DOHH2 (cell line): ENCODE results near the gene NMRK1.
A peak's percentile ranks its signal among the peaks of the same experiment; 100 is the strongest.

Source experiments
- H3F3A ChIP-seq: fragments of 200-600 bp; sonication (generic), shearing (Covaris generic); 2 replicates; pipeline ENCODE4 v1.6.0; 2016; ENCODE audit warnings: antibody characterized with exemption, mild to moderate bottlenecking; ENCODE audit not compliant: control insufficient read depth, insufficient read depth
- H3K27ac ChIP-seq: fragments of 200-600 bp; sonication (generic); 2 replicates; pipeline ENCODE4 v1.5.1; 2014; ENCODE audit warnings: low read depth, mild to moderate bottlenecking, low read length, moderate library complexity
- H3K27me3 ChIP-seq: fragments of 200-600 bp; sonication (generic); 2 replicates; pipeline ENCODE4 v1.6.1; 2014; ENCODE audit warnings: mild to moderate bottlenecking, low read length, mixed read lengths; ENCODE audit not compliant: control insufficient read depth
- H3K36me3 ChIP-seq: fragments of 200-600 bp; sonication (generic); 2 replicates; pipeline ENCODE4 v1.6.1; 2014; ENCODE audit warnings: mild to moderate bottlenecking, low read length, moderate library complexity, mixed read lengths; ENCODE audit not compliant: control insufficient read depth
- H3K4me1 ChIP-seq: fragments of 200-600 bp; sonication (generic); 2 replicates; pipeline ENCODE4 v1.6.1; 2014; ENCODE audit warnings: mild to moderate bottlenecking, low read length, mixed read lengths; ENCODE audit not compliant: control insufficient read depth
- H3K4me2 ChIP-seq: fragments of 200-600 bp; sonication (generic); 2 replicates; pipeline ENCODE4 v1.6.0; 2014; ENCODE audit warnings: mild to moderate bottlenecking, low read length, moderate library complexity
- H3K4me3 ChIP-seq: fragments of 200-600 bp; sonication (generic); 2 replicates; pipeline ENCODE4 v1.5.1; 2014; ENCODE audit warnings: mild to moderate bottlenecking, low read length, mixed read lengths
- H3K79me2 ChIP-seq: fragments of 200-600 bp; sonication (generic); 2 replicates; pipeline ENCODE4 v1.6.1; 2014; ENCODE audit warnings: mild to moderate bottlenecking, low read length, mixed read lengths; ENCODE audit not compliant: control insufficient read depth
- H3K9me2 ChIP-seq: fragments of 200-600 bp; sonication (generic); replicated peaks from 2 replicates; pipeline ENCODE4 v1.6.1; 2014; ENCODE audit warnings: mild to moderate bottlenecking, low read length, mixed read lengths; ENCODE audit not compliant: control insufficient read depth
- H3K9me3 ChIP-seq: fragments of 200-600 bp; sonication (generic); 2 replicates; pipeline ENCODE4 v1.6.1; 2014; ENCODE audit warnings: antibody characterized with exemption, low read length, mixed read lengths; ENCODE audit not compliant: control insufficient read depth, insufficient read depth
- H4K20me1 ChIP-seq: fragments of 200-600 bp; sonication (generic); 2 replicates; pipeline ENCODE4 v1.6.0; 2014; ENCODE audit warnings: low read depth, mild to moderate bottlenecking, antibody characterized with exemption, low read length, moderate library complexity; ENCODE audit not compliant: control insufficient read depth, insufficient read depth
- EZH2phosphoT487 ChIP-seq: fragments of 200-600 bp; sonication (generic); IDR thresholded peaks from 2 replicates; pipeline ENCODE4 v1.6.1; 2017; ENCODE audit warnings: borderline replicate concordance, mild to moderate bottlenecking, antibody characterized with exemption, low read length, moderate library complexity, mixed read lengths
- TF ChIP-seq, protein P1 (sequence below): fragments of 200-600 bp; sonication (generic); IDR thresholded peaks from one replicate; pipeline ENCODE4 v1.5.1; 2014; ENCODE audit warnings: antibody characterized with exemption, mild to moderate bottlenecking, low read depth, low read length; ENCODE audit not compliant: poor library complexity, severe bottlenecking

The NMRK1 gene

DNA sequence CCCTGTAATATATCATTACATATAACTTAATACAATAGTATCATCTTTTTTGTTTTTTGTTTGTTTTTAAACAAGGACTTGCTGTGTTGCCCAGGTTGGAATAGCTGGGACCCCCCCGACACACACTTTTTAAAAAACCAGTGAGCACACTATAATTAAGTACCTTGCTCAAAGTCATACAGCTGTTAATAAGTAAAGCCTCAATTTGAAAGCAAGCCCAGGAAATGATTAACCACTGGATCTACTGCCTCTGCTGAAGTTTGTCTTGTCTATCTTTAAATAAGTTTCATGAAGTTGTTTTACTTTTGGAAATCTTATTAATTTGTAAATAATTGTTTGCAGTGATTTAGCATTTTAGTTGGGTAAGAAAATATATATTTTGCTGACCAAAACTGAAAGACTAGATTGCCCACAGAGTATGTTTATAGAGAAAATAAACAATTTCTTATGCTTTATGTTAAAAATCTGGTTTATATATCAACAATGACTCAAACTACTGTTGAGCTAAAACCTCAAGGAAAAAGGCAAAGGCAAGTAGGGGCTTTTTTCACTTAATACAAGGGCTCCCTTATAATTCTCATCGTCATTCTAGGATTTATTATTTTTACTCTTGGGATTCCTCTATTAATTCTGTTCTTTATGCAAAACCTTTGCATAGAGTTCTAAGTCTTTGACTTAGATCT is 54.0 kb downstream of the NMRK1 start:
- no peak overlapping the region for H3K4me2 ChIP-seq
- no peak overlapping the region for H3K27ac ChIP-seq
- no peaks in the 10 kb centered on the region for H3K36me3 ChIP-seq
- no peaks in the 10 kb centered on the region for H3K79me2 ChIP-seq
- TF ChIP-seq, protein P1, sequence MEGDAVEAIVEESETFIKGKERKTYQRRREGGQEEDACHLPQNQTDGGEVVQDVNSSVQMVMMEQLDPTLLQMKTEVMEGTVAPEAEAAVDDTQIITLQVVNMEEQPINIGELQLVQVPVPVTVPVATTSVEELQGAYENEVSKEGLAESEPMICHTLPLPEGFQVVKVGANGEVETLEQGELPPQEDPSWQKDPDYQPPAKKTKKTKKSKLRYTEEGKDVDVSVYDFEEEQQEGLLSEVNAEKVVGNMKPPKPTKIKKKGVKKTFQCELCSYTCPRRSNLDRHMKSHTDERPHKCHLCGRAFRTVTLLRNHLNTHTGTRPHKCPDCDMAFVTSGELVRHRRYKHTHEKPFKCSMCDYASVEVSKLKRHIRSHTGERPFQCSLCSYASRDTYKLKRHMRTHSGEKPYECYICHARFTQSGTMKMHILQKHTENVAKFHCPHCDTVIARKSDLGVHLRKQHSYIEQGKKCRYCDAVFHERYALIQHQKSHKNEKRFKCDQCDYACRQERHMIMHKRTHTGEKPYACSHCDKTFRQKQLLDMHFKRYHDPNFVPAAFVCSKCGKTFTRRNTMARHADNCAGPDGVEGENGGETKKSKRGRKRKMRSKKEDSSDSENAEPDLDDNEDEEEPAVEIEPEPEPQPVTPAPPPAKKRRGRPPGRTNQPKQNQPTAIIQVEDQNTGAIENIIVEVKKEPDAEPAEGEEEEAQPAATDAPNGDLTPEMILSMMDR, result no peak
- no peak for TF ChIP-seq EZH2phosphoT487
- peaks cover 2% of the 10 kb centered on the region for H3K4me1 ChIP-seq
- H3K27me3 ChIP-seq, result peaks cover 6% of the 10 kb centered on the region; the same call in 1 of the 2 replicates
- H3K9me3 ChIP-seq, result no peaks in the 10 kb centered on the region
- no peaks in the 10 kb centered on the region for H3F3A ChIP-seq
- no peaks in the 10 kb centered on the region for H4K20me1 ChIP-seq
- no peaks in the 10 kb centered on the region for H3K9me2 ChIP-seq
- no peak overlapping the region for H3K4me3 ChIP-seq

DNA sequence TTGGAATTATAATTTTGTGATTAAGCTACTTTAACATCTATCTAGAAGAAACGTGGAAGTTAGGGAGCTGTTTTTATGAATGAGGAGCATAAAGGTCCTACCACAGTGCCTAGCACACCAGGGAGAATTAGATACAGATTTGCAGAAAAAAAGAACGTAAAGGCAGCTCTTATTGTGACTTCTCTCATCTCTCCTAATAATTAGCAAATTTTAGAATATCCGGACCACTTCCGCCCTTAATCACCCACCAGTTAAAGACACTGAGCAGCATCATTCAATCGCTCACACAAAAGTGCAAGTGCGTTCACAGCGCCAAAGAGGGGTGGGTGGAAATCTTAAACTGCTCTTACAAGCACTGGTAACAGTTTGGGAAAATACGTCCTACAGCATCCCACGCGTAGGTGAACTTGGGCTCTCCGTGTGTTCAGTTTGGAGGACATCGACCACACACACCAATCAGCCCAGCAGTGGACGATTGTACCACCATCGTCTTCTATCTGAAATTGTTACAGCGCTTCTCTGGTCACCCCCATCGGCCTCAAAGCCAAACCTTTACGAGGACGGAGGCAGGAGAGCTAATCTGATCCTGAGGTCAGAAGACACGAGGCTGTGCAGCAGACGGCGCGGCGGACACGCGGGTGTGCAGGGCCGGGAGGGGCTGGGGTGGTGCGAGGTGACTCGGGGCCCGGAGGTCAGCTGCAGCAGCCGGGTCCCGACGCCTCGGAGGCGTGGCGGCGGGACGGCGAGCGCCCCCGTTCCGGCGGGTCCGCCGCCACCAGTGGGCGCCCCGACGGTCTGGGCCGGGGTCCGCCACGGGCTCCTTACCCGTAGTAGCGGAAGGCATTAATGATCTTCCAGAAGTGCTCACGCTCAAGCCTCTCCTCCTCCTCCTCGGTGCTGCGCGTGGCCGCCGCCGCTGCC is 60.5 kb downstream of the NMRK1 start:
- Histone ChIP-seq H3K27ac (peak overlapping the region; percentile 79), H4K20me1 (peaks cover 3% of the 10 kb centered on the region; the same call in 1 of the 2 replicates), H3K4me2 (peak overlapping the region; percentile 84), H3K9me2 (no peaks in the 10 kb centered on the region), H3F3A (no peaks in the 10 kb centered on the region), H3K36me3 (peaks cover 27% of the 10 kb centered on the region), H3K27me3 (no peaks in the 10 kb centered on the region), H3K79me2 (peaks cover 53% of the 10 kb centered on the region), H3K4me3 (peak overlapping the region; percentile 93), H3K9me3 (no peaks in the 10 kb centered on the region), H3K4me1 (peaks cover 32% of the 10 kb centered on the region)
- no peak for TF ChIP-seq EZH2phosphoT487
- TF ChIP-seq, protein P1, result peak; percentile 49

DNA sequence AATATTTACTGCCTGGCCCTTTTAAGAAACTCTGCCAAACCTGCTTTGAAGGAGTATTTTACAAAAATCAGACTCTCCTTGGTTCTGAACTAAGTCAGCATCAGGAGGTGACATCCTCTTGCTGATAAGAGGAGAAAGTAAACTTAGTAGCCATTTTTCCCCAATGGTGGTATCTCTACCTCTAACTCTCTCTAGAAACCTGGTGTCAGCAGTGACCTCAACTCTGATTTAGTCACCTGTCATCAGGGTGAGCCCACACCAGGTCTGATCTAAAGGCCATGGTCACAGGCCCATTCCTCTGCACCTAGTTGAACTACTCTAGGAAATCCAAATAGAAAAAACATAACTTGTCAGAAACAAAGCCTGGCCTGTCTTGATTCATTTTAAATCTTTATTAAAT is 64.1 kb downstream of the NMRK1 start:
- Histone ChIP-seq H4K20me1 (peaks cover 3% of the 10 kb centered on the region; the same call in 1 of the 2 replicates), H3K36me3 (peaks cover 37% of the 10 kb centered on the region), H3K9me2 (no peaks in the 10 kb centered on the region), H3K79me2 (peaks cover 83% of the 10 kb centered on the region), H3F3A (no peaks in the 10 kb centered on the region), H3K4me3 (no peak overlapping the region), H3K4me1 (peaks cover 29% of the 10 kb centered on the region), H3K4me2 (no peak overlapping the region; the same call in 1 of the 2 replicates), H3K27ac (no peak overlapping the region), H3K9me3 (no peaks in the 10 kb centered on the region), H3K27me3 (no peaks in the 10 kb centered on the region)
- TF ChIP-seq EZH2phosphoT487, result no peak
- TF ChIP-seq, protein P1, result no peak
